HepG2 (cell line): ENCODE data around the gene TCF3. TPM values are rescaled to one million over a fixed set of nuclear protein-coding genes. Genes with fewer than 3 reads are reported as not detected.

ENCODE experiments used
- ZBTB3 ChIP-seq: sonication (generic); formaldehyde crosslinking; IDR thresholded peaks from 2 replicates; pipeline ENCODE4 v1.4.0; 2020; ENCODE audit warnings: low read depth, mild to moderate bottlenecking, moderate library complexity, missing genetic modification reagents, borderline replicate concordance
- polyA plus RNA-seq, 8 experiments: library from polyadenylated mRNA; depleted of rRNA in 3 of 8; stranded (reverse) in 7 of 8; unstranded in 1 of 8; fragments of >200 nt; fragmentation: Illumina TruSeq in 4 of 8; extraction: Trizol in 4 of 8; gene quantifications; 2 replicates each; pipeline versions ENCODE4 v1.2.1 to v1.2.3, GENCODE V29; 2011 to 2016; ENCODE audit warnings: low read depth in 4 of 8, missing spikeins in 1 of 8, mixed read lengths in 1 of 8; ENCODE audit not compliant: insufficient read depth in 1 of 8
- total RNA-seq, 5 experiments: library from RNA; depleted of rRNA; stranded (reverse); fragments of >200 nt; fragmentation: Illumina TruSeq; extraction: Trizol; gene quantifications; 2 replicates each; pipeline ENCODE4 v1.2.3, GENCODE V29; 2016; ENCODE audit warnings: low read depth in 1 of 5
- TF ChIP-seq, protein P1 (sequence below): sonication (generic); formaldehyde crosslinking; IDR thresholded peaks from 2 replicates; pipeline ENCODE4 v1.5.1; 2020; ENCODE audit warnings: mild to moderate bottlenecking, missing genetic modification reagents, borderline replicate concordance
- TF ChIP-seq, protein P2 (sequence below): sonication (generic); formaldehyde crosslinking; IDR thresholded peaks from 2 replicates; pipeline ENCODE4 v1.4.0; 2020; ENCODE audit warnings: missing genetic modification reagents

TCF3 gene
- total and polyA plus RNA-seq, 2 of the 13 experiments (the other 11 are each of a cell fraction or from before 2014, with no cell fraction given): 51.4 to 53.2 TPM

DNA sequence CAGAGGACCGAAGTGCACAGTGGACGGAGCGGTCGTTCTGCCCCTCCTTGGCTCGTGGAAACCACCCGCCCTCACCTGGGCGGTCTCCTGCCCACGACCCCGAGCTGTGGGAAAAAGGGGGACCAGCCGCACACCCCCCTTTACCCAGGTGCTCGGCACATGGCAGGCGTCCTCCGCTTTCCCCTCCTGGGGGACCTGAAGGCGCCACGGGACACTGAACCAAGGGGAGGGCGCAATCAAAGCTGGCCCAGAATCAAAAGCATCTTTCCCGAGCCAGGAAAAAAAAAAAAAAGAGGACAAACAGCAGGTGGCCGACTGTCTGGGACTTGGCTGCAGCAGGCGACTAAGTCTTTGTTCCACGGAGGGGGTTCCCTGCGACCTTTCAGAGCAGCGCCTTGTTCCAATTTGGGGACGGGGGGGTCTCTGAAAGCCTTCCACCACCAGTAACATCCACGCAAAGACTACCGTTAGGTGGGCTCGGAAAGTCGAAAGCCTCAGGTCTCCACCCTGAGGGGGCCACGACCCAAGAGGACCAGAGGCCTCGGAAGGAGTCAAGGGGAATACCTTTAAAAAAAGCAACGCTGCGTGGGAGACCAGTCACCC lies 60.9 kb downstream of the TCF3 start (continued):
- TF ChIP-seq, protein P1, sequence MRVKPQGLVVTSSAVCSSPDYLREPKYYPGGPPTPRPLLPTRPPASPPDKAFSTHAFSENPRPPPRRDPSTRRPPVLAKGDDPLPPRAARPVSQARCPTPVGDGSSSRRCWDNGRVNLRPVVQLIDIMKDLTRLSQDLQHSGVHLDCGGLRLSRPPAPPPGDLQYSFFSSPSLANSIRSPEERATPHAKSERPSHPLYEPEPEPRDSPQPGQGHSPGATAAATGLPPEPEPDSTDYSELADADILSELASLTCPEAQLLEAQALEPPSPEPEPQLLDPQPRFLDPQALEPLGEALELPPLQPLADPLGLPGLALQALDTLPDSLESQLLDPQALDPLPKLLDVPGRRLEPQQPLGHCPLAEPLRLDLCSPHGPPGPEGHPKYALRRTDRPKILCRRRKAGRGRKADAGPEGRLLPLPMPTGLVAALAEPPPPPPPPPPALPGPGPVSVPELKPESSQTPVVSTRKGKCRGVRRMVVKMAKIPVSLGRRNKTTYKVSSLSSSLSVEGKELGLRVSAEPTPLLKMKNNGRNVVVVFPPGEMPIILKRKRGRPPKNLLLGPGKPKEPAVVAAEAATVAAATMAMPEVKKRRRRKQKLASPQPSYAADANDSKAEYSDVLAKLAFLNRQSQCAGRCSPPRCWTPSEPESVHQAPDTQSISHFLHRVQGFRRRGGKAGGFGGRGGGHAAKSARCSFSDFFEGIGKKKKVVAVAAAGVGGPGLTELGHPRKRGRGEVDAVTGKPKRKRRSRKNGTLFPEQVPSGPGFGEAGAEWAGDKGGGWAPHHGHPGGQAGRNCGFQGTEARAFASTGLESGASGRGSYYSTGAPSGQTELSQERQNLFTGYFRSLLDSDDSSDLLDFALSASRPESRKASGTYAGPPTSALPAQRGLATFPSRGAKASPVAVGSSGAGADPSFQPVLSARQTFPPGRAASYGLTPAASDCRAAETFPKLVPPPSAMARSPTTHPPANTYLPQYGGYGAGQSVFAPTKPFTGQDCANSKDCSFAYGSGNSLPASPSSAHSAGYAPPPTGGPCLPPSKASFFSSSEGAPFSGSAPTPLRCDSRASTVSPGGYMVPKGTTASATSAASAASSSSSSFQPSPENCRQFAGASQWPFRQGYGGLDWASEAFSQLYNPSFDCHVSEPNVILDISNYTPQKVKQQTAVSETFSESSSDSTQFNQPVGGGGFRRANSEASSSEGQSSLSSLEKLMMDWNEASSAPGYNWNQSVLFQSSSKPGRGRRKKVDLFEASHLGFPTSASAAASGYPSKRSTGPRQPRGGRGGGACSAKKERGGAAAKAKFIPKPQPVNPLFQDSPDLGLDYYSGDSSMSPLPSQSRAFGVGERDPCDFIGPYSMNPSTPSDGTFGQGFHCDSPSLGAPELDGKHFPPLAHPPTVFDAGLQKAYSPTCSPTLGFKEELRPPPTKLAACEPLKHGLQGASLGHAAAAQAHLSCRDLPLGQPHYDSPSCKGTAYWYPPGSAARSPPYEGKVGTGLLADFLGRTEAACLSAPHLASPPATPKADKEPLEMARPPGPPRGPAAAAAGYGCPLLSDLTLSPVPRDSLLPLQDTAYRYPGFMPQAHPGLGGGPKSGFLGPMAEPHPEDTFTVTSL: no peak
- 0 out of 2 replicates have a peak, but pooled peaks have one; percentile 16 for TF ChIP-seq ZBTB3 (CRISPR knock-in tag)
- TF ChIP-seq, protein P2, sequence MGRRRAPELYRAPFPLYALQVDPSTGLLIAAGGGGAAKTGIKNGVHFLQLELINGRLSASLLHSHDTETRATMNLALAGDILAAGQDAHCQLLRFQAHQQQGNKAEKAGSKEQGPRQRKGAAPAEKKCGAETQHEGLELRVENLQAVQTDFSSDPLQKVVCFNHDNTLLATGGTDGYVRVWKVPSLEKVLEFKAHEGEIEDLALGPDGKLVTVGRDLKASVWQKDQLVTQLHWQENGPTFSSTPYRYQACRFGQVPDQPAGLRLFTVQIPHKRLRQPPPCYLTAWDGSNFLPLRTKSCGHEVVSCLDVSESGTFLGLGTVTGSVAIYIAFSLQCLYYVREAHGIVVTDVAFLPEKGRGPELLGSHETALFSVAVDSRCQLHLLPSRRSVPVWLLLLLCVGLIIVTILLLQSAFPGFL (CRISPR knock-in tag): no peak
- TF ChIP-seq, all 625 proteins: peak for 41
